Measurements from ENCODE around the gene CADM3. TPM values are rescaled to one million over a fixed set of nuclear protein-coding genes. Genes with fewer than 3 reads are reported as not detected.

The CADM3 gene
- total RNA-seq, 1 donor from 2014 or later, result 115 TPM

DNA sequence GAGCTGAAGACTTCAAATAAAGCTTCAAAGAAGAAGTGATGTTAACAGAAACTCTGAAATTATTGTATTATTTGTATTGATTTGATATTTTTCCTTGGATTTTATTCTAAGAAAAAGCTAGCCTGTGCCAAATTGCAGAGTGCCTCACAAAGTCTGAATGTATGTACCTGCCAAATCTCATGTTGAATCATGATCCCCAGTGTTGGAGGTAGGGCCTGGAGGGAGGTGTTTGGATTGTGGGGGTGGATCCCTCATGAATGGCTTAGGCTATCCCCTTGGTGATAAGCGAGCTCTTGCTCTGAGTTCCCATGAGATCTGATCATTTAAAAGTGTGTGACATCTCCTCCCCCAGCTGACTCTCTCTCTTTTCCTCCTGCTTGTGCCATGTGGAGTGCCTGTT lies 76.9 kb downstream of the CADM3 start:
- no peak for FAIRE-seq
- no peak for DNase-seq (ENCODE audit: low spot score in 2 of 2)

DNA sequence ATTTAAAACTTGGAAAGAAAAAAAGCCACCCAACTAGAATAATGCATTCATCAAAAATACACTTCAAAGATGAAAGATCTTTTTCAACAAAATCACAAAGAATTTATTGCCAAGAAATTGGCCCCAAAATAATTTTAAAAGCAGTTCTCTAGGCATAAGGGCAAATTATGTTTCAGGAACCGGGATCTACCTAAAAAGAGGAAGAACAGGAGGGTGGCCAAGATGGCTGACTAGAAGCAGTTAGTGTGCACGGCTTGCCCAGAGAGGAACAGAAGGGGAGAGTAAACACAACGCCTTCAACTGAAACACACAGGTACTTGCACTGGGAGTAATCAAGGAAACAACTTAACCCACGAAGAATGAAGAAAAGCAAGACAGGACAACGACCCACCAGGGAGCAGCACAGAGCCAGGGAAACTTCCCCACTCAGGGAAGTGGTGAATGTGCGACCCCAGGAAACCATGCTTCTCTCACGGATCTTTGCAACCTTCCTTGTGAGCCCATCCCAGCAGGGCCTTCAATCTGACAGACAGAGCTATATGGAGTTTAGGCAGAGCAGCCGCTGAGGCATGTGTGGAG lies 79.3 kb downstream of the CADM3 start:
- no peak for DNase-seq (ENCODE audit: low spot score in 2 of 2)
- FAIRE-seq, result no peak

Small RNA genes lying within 50 kb of the gene (small RNA-seq; reads per million reads assigned to genes)
- gene RNA5SP60, result not detected

Other genes with a start within 250 kb of the CADM3 start
- not detected for gene PYHIN1, start 240.1 kb upstream of the CADM3 start, total RNA-seq
- 15.5 TPM for gene IFI16, start 161.7 kb upstream of the CADM3 start, total RNA-seq
- 22.8 TPM for gene AIM2, start 94.8 kb upstream of the CADM3 start, total RNA-seq
- gene ACKR1, start 33.3 kb downstream of the CADM3 start, total RNA-seq, result 0.41 TPM
- gene FCER1A, start 130.7 kb downstream of the CADM3 start, total RNA-seq, result not detected